Stimulated activated CD4-positive, alpha-beta T cell treated with anti-CD3 and anti-CD28 coated beads, Interleukin-15, amount 100 ng/mL, for 1 hour (primary cell): ENCODE measurements around the gene CHST8.

Experiments
- DNase-seq, 2 donors: peaks; one replicate each; pipeline ENCODE4 v3.0.0-alpha.2; 2020; ENCODE audit warnings: low read depth in 1 of 2, low spot score in 1 of 2

CHST8 gene

GRCh38 chr19:33780746-33781145 is 159.0 kb downstream of the CHST8 start:
- DNase-seq = no peak

- no peak for DNase-seq
These were observed 159.7 kb downstream of the CHST8 start for GRCh38 chr19:33781415-33781935.

GRCh38 chr19:33781996-33782395 is 160.2 kb downstream of the CHST8 start:
- no peak for DNase-seq

GRCh38 chr19:33784432-33784831 is 162.7 kb downstream of the CHST8 start:
- no peak for DNase-seq

- no peak for DNase-seq
These were observed 164.0 kb downstream of the CHST8 start for GRCh38 chr19:33785795-33786194.

DNA sequence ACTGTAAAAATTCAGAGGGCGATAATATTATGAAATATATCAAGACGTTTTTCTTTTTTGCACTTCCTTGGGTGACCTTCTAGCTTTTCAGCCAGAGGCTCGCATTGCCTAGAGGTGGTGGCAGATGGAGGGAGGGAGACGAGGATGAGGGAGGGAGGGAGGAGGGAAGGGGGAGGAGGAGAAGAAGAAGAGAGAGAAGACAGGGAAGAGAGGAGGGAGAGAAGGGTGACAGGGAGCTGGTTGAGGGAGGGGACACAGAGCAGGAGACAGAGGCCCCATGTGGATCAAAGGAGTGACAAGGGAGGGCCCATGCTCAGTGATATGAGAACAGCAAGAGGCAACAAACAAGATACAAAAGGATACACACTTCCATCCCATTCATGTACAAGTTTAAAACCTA is 166.9 kb downstream of the CHST8 start:
- DNase-seq = no peak

GRCh38 chr19:33789344-33789743 is 167.6 kb downstream of the CHST8 start:
- no peak for DNase-seq

GRCh38 chr19:33794683-33795369 is 173.1 kb downstream of the CHST8 start:
- DNase-seq = no peak

DNA sequence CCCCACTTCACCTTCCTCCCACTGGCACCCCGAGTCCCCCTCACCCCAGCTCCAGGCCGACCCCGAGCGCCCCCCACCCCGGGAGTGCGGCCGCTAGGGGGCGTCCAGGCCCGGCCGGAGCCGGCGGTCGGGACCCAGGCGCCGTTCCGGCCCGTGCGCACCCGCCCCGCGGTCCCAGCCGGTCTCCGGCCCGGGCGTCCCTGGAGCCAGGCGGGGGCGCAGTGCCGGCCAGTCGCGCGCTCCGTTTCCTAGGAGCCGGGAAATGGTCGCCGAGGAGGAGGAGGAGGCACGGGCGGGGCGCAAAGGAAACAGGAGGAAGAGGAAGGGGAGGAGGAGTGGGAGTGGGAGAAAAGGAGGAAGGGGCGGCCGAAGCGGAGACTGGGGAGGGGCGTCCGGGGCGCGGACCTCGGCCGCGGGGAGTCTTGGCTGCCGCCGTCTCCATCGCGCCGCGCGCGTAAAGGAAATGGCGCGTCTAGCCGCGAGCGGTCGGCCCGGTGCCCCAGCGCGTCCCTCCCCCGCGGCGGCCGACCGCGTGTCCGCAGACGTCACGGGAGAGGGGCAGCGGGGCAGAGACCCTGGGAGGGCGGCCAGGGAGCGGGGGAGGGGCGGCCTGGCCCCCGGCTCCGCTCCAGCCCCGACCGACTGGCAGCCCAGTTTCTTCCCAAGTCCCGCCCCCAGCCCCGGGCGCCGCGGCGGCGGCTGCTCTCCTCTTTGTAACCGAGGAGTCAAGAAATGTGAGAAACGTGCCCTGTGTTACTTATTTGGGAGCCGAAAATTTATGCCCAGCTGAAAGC is 173.8 kb downstream of the CHST8 start:
- peak in 1 of 2 donors; percentile 49 for DNase-seq

DNA sequence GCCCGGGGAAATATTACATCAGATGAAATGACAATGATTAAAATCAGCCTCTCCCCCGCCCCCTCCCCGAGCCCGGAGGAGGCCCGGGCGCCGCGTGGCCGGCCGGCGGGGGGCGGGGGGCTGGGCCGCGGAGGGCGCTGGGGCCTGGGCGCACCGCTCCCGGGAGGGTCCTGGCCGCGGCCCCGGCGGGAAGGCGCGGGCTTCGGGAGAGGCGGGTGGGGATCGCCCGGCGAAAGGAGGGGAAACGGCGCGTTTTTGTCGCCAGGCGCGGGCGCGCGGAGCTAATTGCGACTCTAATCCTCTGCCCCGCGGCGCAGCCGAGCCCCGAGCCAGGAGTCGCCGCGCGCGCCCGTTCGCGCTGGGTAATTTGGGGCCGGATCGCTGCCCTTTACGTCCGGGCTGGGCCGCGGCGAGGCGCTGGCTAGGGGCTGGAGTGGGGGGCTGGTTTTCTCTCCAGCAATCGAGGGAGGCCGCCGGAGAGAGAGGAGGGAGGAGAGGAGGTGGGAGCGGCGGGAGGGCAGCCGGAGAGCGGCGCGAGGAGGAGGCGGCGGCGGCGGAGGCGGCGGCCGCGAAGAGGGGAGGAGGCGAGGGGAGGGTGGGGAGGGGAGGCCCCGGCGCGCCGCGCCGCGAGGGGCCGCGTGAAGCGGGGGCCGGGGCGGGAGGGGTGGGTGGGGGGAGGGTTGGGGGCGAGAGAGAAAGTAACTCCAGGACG is 174.6 kb downstream of the CHST8 start, which contains the start of gene KCTD15:
KCTD15 (plus strand) TSS at position 707 of the 712 bp plus-strand sequence. CDS start 3,585 bp downstream, outside the sequence.
- DNase-seq = no peak

GRCh38 chr19:33797802-33798671 is 176.3 kb downstream of the CHST8 start:
- no peak for DNase-seq

DNA sequence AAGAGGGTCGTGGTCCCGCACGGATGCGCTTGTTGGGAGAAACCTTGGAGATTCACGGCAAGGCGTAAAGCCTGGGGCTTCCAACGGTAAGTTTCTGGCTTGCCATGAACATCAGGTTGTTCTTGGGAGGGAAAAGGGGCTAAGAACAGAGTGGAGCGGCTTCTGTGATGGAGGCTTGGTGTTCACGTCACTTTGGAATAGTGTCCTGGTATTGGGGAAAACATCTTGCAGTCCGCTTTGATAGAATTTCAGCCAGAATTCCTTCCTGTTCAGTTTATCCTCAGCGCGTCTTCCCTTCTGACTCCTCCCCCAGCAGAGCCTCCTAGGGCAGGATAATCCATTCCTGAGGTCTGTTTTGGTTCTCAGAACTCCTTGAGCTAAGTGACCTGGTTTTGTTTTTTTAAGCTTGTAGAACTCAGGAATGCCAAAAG is 176.9 kb downstream of the CHST8 start:
- DNase-seq = no peak

- no peak for DNase-seq
These were observed 177.7 kb downstream of the CHST8 start for GRCh38 chr19:33799476-33799875.

GRCh38 chr19:33800012-33800680 is 178.4 kb downstream of the CHST8 start:
- no peak for DNase-seq

DNA sequence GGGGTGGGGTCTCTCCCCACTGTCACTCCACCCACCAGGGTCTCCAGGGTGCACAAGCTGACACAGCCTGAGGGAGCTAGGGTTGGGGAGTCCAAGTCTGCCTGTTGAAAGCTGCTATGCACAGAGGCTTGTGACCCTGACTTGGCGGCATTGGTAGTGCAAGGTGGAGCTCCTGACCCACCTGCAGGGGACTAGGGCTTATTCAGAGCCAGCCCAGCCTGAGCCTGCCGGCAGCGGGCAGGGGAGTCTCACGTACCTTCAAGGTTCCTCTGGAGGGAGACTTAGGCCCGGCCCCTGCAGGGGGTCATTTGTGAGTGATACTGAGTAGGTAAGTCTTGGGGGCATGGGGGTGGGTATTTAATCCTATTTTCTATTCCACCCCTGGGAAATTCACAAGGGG is 179.7 kb downstream of the CHST8 start:
- no peak for DNase-seq

DNA sequence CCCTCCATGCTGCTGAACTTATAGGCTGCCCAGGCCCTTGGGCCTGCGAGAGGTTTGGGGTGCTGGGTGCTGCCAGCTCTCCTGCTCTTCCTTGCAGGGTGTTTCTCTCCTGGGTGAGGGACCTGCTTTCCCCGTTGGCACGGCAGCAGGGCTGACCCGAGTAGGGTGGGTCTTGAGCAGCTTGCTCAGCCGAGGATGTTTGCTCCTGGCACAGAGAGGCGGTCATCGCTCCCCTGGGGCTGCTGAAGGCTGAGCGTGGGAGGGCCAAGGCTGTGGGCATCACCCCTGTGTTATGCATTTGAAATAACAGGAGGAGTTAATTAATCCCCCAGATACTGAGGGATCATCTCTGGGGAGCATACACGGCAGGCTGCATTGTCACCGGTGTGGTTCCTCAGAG is 180.2 kb downstream of the CHST8 start:
- no peak for DNase-seq

DNA sequence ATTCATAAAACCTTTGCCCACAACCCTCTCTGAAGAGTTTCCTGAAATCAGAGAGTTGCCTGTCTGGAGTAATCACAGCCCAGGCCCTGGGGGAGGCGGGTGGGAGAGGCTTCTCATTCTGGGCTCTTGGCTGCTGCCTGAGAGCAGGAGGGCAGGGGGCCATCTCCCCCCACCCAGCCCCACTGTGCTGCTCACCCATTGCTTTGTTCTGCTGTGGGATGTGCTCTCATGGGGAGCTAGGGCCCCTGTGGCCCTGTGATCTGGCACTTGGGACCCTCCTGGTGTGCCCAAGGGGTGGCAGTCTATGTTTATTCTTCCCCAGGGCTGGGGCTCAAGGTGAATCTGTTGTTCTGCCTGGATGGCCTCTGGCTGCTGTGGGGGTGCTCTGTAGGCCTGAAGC is 181.0 kb downstream of the CHST8 start:
- no peak for DNase-seq

- no peak for DNase-seq
These were observed 181.6 kb downstream of the CHST8 start for GRCh38 chr19:33803383-33803782.

DNA sequence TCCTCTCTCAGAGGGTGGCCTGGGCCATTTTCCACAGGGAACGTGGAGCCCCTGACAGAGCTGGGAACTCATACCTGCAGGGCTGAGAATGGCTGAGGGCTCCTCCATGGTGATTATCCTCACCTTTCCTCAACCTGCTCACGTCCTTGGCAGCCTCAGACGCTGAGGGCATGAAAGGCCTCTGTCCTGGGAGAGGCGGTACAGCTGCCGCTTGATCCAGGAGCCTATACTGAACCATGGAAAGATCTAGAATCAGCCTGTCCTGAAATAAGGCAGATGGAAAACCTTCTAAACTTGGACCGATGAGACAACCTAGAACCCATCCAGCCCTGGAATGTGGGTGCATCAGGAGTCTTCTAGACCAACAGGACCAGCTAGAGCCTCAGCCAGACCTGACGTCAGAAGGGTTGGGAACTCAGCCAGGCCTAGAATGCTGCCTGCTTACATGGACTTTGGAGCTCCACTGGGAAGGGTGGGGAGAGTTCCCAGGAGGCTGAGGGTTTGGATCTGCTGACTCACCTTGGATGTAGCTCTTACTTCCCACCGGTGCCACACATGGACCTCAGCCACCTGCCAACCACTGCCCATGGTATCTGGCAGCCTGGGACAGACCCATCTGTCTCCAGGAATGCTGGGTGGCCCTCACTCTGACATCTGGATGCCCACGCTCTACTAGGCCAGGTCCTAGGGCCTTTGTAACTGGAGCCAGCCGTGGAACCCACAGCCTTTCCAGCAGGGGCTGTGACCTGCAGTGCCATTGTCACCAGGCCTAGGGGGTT is 182.5 kb downstream of the CHST8 start:
- no peak for DNase-seq
